Measurements from ENCODE around the gene GTF2I.
"Not testable (repeated sequence)": the region's sequence is repeated elsewhere in the genome, so short reads cannot be mapped to it uniquely, and the experiment has no call there.

Gene GTF2I

DNA sequence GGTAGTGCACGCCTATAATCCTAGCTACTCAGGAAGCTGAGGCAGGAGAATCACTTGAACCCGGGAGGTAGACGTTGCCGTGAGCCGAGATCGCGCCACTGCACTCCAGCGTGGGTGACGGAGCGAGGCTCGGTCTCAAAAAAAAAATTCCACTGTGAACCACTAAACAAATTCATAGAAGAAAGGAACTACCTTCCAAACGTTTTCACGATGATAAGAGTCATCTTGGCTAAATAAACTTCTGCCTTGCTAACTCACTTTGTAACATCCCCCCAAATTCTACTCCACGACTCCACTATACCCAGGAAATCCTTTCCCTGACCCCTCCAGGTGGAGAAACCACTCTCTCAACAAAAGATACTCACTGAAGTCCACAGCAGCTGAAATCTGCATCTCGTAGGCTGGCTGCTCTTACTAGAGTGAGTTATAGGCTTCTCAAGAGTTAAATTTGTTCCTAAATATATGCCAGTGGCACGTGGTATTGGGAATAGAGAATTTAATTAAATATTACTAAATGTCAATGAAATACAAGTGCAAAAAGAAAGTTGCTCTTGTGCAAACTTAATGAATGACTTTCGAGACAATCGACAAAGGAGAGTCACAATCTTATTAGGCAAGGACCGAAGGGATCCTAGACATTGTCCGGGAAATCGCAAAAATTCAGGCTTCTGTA lies 1.6 kb upstream of the GTF2I start:
- DNase-seq = peak; percentile 38

DNA sequence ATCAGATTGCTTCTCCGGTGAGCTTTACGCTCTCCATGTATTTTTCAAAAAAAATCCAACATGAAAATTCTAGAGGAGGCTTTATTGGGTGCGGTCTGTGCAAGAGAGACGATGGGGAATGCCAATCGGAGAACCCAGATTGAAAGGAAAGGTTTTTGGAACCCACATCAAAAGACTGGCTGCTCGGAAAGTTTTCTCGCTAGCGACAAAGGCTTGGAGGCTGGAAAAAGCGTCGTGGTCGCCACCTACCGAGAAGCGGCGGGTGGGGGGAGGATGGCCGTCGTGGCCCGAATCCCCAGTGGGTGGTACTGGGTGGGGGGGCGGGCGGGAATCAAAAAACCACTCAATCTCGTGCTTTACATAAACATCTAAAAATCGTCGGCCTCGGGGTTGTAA lies 1.1 kb upstream of the GTF2I start:
- peak; percentile 69 for DNase-seq

- DNase-seq = peak; percentile 93
These were observed 454 bp upstream of the GTF2I start for GRCh38 chr7:74656837-74657691.

DNA sequence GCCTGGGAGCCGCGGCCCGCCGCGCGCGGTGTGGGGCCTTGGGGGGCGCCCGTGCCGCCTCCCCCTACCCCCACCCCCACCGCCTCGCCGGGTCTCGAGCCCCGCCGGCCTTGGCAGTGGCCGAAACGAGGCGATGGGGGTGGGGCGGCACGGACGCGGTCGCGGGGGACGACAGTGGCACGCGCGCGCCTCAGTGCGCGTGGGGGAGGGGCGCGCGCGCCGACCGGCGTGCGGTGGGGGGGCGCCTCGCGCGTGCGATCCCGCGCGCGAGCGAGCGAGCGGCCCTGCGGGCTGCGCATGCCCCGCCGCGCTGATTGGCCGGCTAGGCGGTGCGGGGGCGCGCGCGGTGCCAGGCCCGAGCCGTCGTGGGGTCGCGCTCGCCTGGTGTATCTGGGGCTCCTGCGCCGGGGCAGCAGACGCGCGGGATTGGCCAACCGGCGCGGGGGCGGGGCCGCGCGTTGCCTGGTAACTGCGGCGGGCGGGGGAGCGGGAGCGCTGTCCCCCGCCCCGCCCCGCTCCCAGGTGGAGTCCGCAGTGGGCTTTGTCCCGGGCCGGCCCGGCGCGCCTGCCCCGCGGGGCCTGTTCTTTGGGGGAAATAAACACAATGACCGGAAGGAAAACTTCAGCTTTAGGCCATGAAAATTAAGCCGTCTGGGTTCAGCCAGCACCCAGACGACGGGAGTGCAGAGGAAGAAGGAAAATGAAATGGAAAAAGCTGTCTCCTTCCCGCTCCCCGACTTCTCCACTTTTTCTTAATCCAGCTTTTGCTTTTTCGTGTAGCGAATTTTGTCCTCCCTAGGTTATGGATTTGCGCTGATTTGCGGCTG lies 873 bp downstream of the GTF2I start:
- peak; percentile 87 for DNase-seq

DNA sequence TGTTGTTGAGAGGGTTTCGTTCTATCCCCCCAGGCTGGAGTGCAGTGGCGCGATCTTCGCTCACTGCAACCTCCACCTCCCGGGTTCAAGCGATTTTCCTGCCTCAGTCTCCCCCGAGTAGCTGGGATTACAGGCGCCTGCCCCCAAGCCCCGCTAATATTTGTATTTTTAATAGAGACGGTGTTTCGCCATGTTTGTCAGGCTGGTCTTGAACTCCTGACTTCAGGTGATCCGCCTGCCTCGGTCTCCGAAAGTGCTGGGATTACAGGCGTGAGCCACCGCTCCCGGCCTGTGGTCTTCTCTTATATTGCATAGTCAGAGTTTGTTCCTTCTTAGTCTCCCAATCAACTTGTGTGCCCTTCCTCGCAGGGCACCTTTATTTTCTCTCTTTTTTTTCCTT lies 2.7 kb downstream of the GTF2I start:
- not testable (repeated sequence) for DNase-seq

- not testable (repeated sequence) for DNase-seq
These were observed 4.6 kb downstream of the GTF2I start for GRCh38 chr7:74661836-74662794.

- DNase-seq = no peak
These were observed 7.9 kb downstream of the GTF2I start for GRCh38 chr7:74665296-74665938.

- DNase-seq = not testable (repeated sequence)
These were observed 9.5 kb downstream of the GTF2I start for GRCh38 chr7:74667013-74667412.

GRCh38 chr7:74667520-74667919 lies 10.0 kb downstream of the GTF2I start:
- DNase-seq = not testable (repeated sequence)

DNA sequence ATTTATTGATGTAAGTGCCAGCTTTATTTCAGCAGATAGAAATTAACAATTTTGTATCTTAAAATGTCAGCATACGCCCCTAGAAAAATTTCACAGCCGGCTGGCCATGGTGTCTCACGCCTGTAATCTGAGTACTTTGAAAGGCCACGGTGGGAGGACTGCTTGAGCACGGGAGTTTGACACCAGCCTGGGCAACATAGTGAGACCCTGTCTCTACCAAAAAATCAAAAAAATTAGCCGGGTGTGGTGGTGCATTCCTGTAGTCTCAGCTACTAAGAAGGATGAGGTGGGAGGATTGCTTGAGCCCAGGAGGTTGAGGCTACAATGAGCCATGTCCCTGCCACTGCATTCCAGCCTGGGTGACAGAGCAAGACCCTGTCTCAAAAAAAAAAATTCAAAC lies 14.1 kb downstream of the GTF2I start:
- DNase-seq = no peak

- no peak for DNase-seq
These were observed 14.9 kb downstream of the GTF2I start for GRCh38 chr7:74672343-74672915.

DNA sequence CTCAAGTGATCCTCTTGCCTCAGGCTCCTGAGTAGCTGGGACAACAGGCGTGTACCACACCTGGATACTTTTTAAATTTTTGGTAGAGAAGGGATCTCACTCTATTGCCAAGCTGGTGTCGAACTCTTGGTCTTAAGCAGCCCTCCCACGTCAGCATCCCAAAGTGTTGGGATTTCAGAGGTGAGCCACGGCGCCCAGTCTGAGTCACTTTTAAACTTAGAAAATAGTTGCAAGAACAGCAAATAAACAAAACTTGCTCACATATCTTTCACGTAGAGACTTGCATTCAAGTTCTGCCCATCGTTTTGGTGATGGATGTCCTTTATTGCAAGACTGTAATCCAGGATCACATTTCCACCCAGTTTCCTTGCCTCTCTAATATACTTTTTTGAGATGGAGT lies 16.6 kb downstream of the GTF2I start:
- no peak for DNase-seq

DNA sequence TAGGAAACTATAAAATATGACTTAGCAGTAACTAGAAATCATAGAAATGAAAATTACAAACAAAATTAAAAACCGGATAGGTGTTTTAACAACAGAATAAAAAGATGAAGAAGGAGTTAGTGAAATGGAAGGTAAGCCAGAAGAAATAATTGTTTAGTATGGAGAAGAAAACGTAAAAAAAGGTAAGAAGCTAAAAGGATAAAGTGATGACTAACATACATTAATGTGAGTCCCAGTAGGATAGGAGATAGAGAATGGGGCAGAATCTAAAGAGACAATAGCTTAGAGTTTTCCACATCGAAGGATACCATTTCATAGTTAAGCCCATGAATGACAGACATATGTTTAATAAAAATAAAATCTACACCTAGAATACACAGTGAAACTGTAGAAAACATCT lies 25.3 kb downstream of the GTF2I start:
- no peak for DNase-seq

- no peak for DNase-seq
These were observed 26.3 kb downstream of the GTF2I start for GRCh38 chr7:74683799-74684198.

DNA sequence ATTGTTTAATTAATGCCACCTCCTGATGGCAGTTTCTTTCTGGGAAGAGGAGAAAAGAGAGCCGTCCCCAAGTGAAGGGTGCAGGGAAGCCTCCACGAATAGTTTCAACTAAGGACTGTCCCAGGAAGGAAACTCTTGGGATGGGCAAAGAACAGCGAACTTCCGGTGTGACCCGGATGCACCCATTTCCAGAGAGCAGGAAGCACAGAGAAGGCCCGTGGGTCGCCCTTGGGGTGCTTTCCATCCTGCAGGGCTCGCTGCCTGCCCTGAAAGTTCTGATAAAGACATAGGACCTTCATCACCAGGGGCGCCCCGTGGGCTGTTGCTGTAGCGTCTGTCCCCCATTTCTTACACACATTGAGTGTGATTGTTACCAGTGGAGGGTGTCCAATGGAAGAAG lies 27.0 kb downstream of the GTF2I start:
- no peak for DNase-seq

- DNase-seq = no peak
These were observed 27.4 kb downstream of the GTF2I start for GRCh38 chr7:74684921-74685320.

GRCh38 chr7:74690474-74690873 lies 33.0 kb downstream of the GTF2I start:
- no peak for DNase-seq

DNA sequence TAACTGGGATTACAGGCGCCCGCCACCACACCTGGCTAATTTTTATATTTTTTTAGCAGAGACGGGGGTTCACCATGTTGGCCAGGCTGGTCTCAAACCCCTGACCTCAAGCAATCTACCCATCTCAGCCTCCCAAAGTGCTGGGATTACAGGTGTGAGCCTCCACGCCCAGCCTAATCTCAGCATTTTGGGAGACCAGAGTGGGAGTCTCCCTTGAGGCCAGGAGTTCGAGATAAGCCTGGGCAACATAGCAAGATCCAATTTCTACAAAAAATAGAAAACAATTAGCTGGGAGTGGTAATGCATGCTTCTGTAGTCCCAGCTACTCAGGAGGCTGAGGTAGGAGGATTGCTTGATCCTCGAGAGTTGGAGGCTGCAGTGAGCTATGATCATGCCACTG lies 46.9 kb downstream of the GTF2I start:
- not testable (repeated sequence) for DNase-seq

DNA sequence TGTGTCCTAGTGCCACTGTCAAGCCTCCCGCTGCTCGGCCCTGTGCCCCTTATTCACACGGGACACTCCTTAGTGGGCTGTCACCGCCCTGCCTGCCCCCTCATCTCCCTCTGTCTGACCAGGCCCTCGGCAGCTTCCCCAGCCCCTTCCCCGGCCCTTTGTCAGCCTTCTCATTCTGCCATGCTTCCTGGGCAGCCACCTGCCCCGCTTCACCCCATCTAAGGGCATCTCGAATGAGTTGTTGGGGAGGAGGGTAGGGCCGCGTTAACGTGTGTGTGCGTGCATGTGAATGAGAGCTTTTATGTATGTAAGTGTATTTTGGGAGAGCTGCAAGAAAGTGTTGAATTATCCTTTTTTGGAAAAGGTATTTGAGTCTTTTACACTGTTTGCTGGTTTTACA lies 49.7 kb downstream of the GTF2I start:
- DNase-seq = no peak

- no peak for DNase-seq
These were observed 51.2 kb downstream of the GTF2I start for GRCh38 chr7:74708569-74709275.
